Activated CD4-positive, alpha-beta T cell treated with anti-CD3 and anti-CD28 coated beads for 4 hours (primary cell): ENCODE measurements around the gene UPF2.
"Not testable (repeated sequence)": the region's sequence is repeated elsewhere in the genome, so short reads cannot be mapped to it uniquely, and the experiment has no call there.

Experiments
- DNase-seq, 2 donors: peaks; one replicate each; pipeline ENCODE4 v3.0.0-alpha.2; 2020

Gene UPF2

DNA sequence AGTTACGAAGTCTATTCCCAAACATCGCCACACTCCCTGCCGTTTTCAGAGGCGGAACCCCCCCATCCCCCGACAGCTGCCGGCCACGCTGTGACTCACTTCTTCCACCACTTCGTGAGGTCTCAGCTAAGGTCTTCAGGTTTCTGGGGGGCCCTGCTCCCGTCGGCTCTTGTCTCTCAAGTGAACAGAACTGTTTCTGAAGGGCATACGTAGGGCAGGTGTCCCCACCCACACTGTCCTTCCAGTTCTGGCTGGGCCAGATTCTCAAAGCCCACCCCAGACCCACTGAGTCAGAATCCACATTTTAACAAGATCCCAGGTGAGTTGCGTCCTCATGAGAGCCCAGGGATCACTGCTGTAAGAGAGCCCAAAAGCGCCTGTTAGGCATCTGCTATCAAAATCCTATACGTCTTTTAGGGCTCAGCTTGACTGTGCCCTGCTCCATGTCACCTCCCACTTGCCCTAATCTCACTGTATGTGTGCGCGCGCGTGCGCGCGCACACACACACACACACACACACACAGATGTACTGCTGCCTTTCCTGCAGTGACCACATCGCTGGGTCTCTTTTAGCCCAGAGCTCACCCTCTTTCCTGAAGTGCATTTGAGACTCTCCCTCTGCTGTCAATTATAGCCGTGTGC, 140.7 kb downstream of the UPF2 start:
- DNase-seq: no peak

DNA sequence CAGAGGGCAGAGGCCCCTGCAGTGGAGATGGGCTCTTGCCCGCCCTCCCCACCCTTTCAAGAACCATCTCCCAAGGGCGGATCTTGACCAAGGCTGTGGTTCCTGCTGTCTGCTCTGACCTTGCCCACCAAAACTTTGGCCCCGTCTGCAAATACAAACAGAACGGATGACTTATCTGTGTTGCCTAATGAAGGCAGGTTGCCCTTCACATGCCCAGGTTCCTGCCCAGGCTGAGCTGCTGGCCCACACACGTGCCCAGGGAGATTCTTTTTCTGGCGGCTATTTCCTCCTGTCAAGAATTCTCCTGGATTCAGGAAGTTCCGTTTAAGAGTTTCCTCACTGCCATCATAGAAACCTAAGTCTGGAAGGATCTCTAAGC, 141.2 kb downstream of the UPF2 start:
- no peak for DNase-seq

DNA sequence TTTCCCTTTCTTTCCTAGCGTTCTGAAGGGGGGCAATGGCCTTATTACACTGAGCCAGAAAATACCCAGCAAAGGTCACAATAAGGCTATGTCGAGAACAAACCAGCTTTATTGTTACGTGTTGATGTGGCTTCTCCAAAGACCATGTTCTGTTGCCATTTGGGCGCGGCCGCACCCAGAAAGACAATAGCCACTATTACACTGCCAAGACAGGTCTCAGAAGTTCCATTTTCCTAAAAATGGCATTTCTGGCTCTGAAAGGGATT, 141.6 kb downstream of the UPF2 start:
- DNase-seq: no peak

DNA sequence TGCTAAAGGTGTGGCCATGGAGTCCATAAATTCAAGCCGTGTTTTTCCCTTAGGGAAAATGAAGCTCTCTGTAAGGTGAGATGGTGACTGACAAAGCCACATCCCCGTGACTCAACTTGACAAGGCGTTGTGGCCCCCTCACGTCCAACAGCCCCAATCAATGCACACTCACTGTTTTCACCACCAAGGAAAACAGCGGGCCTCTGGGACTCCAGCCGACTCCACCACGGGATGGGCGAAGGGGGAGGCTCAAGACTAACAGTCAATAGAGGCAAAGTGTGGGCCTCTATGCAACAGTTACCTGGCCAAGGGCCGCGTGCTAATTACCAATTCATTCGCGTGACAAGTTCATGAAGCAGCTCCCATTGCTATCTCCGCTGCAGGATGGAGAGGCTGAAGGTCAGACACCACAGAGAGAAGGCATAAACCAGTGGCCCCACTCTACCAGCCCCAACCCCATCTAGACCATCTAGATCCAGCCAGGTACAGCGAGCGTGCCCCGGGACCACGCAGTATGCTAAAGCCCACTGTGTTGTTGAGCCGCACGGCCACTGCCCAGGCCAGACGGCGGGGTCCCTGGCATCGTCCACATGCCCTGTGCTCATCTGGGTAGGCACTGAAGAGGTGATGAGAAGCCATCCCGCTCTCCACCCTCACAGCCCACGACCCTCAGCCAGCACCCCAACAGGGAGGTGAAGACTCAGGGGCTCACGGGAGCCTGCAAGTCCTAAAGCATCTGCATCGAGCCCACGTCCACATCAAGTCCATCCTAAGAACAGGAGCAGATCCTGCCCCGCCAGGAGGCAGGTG, 143.3 kb downstream of the UPF2 start:
- no peak for DNase-seq

DNA sequence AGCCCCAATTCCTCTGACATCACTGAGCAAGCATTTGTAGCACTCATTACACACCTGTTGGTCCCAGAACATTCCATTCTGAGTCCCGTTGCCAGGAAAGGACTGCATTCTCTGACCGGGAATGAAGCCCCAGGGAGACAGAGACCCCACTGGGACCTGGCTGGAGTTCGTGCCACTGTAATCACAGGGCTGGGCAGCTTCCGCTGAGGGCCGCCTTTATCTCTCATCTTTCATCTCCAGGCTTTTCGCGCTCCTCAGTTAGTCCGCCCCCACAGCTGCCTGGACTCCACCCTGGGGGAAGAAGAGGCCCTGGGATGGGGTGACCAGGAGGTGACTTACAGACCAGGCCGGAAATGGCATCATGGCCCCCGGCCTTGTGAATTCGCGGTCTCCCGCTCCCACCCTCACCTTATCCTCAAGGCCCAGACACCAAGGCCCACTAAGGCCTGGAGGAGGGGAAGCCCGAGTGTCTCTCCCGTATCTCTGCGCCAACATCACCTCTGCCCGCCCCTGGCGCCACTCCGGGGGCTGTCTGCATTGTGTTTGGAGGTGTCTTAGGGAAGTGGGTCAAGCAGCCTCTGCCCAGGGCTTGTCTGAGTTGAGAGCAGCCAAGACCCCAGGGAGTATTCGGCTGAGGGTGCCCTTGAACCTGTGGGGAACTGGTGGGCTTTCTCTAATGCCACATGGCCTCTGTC, 144.1 kb downstream of the UPF2 start:
- DNase-seq: no peak

DNA sequence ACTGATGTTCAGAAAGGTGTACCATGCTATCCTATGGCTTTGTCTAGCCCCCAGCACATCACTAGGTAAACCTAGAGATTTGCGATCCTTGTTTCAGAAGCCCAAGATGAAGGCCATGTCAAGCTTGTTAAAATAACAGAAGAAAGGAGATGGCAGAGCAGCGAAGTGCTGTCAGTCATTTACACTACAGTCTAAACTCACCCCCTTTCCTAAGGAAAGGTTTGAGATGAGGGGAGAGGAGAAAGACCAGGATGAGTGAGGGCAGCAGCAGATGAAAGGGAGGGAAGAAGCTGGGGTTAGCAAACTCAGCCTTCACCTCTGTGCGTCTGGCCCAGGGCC, 144.6 kb downstream of the UPF2 start:
- no peak for DNase-seq

DNA sequence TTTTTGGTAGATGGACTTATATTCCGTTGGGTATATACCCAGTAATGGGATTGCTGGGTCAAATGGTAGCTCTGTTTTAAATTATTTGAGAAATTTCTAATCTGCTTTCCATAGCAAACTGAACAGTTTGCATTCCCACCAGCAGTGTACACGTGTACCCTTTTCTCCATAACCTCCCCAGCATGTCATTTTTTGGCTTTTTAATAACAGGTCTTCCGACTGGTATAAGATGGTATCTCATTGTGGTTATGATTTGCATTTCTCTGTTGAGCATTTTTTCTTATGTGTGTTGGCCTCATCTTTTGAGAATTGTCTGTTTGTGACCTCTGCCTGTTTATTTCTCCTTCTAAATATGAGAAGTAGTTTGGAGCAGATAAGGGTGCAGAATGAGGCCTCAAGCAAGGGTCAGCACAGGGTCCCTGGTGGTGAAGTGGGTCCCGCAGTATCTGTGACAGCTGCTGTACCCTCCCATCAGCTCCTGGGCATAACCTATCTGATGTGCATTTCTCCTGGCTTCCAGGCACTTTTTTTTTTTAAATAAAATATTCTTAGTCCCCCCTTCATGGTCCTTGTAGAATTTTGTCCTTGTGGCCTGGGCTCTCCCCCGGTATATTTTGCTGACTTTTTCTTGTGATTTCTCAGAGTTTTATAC, 145.9 kb downstream of the UPF2 start:
- no peak for DNase-seq

DNA sequence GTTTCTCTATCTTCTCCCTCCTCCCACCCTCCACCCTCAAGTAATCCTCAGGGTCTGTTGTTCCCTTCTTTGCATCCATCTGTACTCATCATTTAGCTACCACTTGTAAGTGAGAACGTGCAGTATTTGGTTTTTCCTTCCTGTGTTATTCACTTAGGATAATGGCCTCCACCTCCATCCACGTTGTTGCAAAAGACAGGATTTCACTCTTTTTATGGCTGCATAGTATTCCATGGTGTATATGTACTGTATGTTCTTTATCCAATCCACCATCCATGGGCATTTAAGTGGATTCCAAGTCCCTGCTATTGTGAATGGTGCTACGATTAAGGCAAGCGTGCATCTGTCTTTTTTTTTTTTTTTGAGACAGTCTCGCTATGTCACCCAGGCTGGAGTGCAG, 147.0 kb downstream of the UPF2 start:
- no peak for DNase-seq

DNA sequence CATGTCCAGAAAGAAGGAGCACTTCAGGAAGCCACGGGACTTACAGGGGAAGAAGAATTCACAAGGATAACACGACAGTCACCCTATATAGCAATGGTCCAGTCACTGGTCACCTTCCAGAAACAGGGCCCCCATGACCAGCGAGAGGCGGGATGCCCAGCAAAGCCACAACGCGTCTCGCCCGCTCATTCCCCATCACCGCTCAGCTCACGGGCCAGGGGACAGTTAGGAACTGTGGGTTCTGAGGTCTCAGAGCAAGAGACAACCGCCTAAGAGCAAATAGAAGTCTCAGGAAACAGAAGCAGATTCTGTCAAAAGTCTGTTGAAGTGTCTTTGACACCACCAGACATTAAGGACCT, 147.5 kb downstream of the UPF2 start:
- no peak for DNase-seq

DNA sequence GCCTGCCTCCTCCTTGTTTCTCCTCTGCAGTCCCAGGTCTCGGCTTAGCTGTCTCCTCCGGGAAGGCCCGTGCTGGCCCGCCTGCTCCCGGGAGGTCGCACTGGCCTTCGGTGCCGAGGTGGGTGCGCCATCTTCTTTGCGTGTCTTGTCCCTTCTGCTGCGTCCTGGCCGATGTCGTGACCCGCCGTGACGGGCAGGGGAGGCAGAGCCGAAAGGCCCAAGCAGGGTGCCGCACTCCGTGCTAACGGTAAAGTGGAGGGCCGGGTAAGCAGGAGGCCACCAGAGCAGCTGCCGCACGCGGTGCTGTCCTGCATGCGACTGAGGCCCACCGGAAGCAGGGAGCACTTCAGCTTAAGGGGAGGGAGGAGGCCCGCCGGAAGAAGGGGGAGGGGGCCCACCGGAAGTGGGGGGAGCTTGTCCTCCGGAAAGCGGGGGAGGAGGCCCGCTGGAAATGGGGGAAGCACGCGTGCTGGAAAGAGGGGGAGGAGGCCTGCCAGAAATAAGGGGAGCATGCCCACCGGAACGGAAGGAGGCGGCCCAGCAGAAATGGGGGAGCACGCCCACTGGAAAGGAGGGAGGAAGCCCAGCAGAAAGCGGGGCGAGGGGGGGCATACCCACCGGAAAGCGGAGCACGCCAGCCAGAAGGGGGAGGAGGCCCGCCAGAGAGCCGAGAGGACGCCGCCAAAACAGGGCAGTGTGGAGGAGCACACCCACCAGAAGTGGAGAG, 148.1 kb downstream of the UPF2 start:
- no peak for DNase-seq

DNA sequence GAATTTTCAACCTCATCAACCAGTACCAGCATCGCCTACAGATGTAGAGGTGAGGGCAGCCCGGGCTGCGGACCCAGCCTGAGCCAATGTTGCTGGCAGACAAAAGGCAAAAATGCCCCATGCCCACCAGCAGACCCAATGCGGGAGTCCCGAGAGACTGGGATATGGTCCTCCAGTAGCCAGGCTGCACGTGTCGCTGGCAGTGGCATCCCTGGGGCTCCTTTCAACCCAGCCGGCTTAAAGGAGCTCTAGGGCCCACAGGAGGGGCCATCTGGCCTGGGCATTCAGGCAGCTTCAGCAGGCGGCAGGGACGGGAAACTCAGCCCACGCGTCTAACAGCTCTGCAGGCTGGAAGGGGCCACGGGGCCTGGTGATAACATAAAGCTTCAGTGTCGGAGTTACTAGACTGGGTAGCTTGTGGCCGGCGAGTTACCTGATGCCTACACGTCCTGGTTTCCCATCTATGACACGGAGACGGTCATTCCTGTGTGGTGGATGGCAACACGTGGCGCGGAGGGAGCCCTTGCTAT, 148.8 kb downstream of the UPF2 start:
- DNase-seq: no peak

DNA sequence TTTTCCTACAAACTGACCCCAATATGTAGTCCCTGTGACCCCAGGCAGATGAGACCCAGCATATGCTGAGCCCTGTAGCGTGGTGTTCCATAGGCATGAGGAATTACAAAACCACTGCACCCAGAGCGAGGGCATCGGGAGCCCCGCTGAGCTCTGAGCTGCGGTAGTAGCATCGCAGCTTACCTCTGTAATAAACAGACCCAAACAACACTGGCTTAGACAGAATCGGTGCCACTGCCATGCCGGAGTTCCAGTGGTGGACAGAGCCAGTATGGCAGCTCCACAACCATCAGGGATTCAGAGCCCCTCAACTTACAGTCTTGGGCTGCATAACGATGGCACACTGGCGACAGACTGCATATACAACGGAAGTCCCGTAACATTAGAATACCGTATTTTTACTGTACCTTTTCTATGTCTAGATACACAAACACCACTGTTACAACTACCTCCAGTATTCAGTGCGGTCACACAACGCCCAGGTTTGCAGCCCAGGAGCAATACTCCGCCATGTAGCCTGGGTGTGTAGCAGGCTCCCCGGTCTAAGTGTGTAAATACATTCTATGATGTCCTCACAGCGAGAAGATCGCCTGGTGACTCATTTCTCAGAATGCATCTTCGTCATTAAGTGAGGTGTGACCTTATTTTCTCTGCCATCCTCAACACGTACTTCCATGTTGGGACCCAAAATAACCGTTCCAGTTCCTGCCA, 150.7 kb downstream of the UPF2 start:
- DNase-seq: no peak

DNA sequence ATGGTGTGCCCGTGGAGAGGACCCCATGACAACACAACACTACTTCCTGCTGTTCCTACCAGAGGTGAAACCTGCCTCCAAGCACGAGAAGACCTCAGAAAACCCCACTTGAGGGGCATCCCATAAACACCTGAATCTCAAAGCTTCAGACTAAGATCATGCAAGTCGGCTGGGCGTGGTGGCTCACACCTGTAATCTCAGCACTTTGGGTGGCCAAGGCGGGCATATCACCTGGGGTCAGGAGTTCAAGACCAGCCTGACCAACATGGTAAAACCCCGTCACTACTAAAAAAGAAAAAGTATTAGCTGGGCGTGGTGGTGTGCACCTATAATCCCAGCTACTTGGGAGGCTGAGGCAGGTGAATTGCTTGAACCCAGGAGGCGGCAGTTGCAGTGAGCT, 153.3 kb downstream of the UPF2 start:
- DNase-seq: not testable (repeated sequence)

DNA sequence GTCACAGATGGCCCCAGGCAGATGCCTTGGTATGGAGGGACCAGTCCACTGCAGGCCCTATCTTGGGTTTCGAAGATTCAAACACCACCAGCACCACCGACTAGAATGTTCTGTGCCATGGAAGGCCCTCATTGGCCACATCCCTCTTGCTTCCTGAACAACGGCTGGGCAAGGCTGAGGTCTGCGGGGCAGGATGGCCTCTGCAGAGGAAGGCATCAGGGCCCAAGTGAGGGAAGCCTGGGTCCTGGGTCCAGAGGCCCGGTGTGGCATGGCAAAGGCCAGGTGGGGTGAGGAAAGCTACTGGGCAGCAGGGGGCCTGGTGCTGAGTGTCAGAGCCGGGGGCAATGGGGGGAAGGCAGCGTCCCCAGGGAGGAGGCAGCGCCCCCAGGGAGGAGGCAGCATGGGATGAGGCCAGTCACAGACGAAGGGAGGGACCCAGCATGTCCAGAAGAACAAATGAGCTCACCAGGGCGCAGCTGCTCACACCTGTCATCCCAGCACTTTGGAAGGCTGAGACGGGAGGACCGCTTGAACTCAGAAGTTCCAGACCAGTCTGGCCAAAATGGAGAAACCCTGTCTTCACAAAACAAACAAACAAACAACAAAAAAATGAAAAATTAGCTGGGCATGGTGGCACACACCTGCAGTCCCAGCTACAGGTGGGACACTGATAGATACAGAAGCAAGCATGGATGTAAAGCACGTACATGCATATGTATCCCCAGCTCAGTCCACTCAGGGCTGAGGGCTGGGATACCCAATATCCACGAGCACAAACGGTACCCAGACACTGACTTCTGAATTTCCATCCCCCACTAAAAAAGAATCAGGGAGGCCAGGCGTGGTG, 155.0 kb downstream of the UPF2 start:
- no peak for DNase-seq

DNA sequence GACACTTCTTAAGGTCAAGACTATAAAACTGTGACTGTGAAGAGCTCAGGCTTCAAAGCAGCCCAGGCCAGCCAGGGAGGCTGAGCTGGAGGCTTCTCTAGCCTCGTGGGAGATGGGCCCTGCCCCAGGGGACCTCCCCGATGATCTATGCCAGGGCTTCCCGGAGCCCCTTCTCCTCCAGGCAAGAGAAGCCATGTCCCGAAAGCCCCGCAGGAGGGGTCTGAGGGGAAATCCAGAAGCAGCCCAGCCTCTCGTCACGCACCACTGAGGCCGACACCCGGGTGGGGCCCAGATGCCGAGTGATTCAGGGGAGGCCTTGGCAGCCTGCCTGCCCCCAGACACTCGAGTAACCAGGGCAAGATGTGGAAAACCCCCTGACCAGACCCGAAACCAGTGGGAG, 155.8 kb downstream of the UPF2 start:
- DNase-seq: no peak

DNA sequence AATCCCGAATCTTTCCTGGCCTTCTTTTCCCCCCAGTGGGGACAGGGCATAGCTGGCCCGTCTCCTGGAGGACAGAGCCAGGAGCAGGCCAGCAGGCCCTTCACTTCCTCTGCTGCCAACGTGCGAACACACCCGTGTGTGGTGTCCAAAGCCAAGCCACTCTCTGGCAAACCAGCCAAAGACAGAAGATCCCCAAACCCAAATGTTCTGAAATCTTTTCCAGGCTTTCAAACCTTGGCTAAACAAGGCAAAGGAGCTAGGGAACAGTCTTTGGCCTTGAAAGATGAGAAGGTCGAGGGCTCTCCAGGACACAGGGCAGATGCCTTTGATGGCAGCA, 156.5 kb downstream of the UPF2 start:
- DNase-seq: no peak

DNA sequence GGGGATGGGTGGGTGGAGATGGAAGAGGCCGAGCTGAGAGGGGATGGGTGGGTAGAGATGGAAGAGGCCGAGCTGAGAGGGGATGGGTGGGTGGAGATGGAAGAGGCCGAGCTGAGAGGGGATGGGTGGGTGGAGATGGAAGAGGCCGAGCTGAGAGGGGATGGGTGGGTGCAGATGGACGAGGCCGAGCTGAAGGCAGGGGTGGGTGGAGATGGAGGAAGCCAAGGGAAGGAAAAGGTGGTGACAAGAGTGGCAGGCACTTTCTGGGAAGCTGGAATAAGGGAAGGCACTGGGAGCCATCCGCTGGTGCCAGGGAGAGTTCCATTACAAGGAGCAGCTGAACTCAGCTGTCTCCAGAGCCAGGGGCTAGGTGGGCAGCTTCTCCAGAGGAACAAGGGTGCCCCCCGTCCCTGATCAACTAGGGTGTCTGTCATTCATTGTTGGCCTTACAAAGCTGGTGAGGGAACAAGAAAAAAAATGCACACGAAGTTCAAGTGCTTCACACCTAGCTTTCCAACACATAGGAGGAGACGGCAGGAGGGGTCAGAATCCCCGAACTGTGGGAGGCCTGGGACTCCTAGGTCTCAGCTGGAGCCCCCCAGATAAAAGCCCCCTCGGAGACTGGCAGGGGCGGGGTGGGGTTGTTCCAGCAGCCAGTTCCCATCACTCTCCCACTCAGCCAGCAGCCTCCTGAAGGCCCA, 157.0 kb downstream of the UPF2 start:
- DNase-seq: no peak

DNA sequence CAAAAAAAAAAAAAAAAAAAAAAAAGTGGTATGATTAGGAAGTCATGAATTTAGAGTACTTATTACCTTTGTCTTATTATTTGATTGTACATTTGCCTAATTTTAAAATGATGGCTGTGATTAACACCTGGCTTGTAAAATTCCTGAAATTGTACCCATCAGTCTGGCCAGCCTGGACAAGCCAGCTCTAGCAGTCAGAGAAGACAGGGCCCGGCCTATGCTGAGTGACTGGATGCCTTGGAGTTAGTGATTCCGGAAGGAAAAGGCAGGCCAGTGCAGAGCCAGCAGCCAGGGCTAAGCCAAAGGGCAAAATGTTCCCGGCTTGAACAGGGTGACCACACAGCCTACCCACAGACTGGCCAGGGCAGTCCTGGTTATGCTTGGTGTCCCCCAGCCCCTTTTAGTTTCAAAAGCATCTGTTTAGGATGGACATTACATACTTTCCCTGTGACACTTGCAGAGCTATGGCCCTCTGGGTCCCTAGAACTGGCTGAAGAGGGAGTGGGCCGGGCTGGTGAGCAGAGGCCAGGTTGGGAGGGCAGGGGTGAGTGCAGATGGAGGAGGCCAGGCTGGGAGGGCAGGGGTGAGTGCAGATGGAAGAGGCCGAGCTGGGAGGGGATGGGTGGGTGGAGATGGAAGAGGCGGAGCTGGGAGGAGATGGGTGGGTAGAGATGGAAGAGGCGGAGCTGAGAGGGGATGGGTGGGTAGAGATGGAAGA, 157.7 kb downstream of the UPF2 start:
- DNase-seq: no peak

DNA sequence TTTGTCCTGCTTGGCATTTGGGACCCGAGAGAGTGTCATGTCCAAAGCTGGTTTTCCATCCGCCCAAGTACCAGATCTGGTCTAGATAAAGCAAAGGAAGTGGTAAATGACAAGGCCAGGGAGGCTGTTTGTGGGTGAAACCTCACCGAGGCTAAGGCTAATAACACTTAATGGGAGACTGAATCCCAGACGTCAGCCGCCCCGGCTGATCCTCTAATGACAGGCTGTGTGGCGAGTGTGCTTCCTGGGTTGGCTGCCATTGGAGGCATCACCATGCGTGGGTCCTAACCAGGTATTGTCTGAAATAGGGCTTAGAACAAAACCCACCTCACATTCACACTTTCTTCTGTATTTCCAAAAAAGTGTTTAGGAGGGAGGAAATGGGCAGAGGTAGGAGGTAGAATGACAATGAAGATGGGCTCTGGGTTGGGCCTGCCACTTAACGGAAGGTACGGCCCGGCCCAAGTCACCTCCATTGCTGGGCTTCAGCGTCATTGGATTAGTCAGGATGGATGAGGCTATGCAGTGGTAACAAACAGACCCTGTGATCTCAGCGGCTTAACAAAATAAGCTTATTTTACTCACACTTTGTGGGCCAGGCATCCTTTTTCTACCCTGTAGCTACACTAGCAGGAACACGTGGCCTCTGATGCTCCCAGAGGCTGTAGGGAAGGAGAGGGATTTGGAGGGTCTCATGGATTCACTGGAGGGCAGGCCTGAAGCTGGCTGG, 159.8 kb downstream of the UPF2 start:
- no peak for DNase-seq
